Measurements from ENCODE around the gene GXYLT2.
"Not testable (repeated sequence)": the region's sequence is repeated elsewhere in the genome, so short reads cannot be mapped to it uniquely, and the experiment has no call there.

Gene GXYLT2

DNA sequence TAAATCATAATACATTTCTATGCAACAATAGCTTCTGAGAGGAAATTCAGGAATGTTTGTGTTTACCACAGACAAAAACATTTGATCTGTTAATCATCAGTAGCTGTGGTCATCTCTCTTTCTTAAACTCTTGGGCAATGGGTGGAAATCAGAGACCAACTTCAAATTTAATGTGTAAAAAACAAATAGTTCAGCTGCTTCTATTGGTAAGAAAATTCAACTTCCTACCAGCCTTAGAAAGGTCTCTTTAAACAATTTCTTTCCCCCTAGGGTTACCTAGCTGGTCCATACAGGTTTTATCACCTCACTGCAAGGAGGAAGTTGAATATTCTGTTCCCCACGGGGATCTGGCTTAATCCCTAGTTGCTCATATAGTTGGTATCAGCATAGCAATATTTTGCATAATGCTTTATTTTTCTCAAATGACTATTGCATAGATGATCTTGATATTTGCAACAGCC is 88.5 kb downstream of the GXYLT2 start:
- DNase-seq, result no peak

DNA sequence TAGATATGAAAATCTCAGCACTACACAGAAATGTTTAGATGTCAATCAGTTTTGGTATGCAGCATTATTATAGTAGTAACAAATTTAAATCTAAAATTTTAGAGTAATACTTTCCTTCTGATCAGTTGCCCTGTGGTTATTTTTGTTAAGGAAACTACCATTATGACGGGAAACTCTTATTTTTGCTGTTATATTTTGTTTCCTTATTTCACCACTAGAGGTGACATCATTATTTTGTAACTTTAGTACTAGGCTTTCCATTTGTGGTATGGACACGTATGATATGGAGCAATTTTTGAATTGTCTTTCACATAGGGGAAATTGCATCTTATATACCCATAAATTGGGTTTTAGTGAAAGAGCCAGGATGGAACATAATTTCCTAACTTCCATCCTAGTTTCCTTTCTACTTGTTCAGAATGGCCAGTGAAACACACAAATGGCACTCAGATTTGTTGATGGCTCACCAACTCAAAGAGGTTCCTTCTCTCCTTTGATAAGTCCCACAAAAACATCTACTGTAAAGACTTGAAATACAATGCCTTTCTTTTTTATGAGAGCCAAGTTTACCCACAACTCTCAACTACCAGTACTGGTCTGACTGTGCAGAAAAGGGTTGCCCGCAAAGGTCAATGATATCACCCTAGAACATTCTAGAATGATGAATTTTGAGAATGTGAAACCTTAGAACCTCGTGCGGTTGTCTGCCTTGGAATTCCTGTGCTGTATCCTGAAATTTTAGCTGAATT is 89.4 kb downstream of the GXYLT2 start:
- DNase-seq, result no peak

DNA sequence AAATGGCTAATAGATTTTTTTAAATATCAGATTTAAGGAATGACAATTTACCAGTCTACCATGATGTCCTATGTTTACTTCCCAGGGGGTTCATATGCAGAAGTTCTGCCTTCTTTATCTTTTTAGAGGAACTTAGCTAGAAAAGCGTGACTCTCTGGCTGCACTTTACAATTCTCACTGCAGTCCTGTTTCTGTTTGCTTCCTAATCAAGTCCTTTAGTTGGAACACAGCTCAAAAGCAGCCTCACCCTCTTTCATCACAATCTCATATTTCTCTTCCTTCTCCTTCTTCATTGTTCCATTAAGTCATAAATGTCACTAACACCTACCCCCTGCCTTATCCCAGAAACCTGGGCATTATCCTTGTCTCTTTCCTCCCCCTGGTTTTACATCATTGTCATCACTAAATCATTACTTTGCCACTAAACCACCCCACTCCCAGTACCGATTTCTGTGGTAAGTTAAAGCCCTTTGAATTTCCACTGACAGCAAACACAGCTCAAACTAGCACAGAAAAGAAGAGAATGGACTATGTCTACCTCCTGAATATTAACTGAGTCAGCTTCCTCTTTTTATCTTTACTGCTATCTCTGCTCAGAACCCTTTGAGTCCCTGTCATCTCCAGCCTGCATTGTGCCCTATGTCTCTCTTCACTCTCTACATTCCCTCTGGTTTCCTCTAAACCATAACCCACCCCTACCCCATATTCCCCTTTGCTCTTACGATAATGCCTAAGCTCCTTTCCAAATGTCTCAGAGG is 94.9 kb downstream of the GXYLT2 start:
- DNase-seq, result no peak

DNA sequence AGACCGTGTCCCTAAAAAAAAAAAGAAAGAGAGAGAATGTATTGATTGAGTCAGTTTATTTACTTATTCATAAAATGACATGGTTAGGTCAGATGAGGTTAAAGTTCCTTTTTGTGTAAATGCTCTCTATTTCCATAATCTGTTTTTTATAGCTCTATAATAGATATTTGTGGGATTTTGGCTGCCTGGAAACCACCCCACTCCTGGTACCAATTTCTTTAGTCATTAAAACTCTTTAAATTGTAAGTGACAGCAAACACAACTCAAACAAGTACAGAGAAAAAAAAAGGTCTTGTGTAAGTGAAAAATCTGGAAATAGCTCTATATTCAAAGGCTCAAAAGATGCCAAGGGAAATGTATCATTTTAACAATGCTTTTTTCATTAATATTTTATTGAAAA is 97.7 kb downstream of the GXYLT2 start:
- no peak for DNase-seq

DNA sequence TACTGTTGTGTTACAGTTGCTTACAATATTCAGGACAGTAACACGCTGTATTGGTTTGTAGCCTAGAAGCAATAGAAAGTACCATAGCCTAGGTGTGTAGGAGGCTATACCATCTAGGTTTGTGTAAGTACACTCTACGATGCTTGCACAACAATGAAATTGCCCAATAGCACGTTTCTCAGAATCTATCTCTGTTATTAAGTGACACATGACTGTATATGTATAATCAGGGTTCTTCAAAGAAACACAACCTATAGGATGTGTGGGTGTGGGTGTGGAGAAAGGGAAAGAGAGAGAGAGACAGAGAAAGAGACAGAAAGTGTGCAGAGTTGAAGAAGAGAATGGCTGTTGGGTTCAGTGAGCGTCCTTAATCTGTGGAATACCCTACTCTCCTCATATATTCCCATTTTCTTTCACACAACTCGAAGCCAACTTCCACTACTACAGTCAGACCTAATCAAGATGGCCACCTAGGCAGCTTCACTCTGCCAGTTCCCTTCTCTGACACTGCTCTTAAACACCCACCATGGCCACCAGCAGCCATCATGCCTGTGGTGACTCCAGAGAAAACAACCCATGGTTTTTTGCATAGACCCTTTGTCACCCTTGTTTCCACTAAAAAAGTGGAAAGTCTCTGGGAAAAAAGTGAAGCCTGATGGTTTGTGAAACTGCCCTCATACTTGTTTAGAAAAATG is 103.0 kb downstream of the GXYLT2 start:
- DNase-seq, result no peak

DNA sequence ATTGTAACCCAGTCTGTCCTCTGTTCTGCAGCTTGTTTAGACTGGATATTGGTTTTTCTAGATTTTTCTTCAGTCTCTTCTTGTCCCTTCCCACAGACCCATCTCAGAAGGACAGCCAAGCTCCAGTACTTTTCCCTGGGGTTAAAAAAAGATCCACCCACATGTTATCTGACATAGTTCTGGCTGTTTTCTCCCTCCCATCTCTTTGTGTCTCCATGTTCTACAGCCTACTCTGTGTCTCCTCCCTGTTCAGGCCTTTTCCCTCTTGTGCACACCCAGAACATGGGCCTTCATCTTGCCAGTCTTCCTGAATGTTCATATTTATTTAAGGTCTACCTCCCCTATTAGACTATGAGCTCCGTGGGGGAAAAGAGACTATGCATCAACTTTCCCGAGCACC is 103.7 kb downstream of the GXYLT2 start:
- no peak for DNase-seq

DNA sequence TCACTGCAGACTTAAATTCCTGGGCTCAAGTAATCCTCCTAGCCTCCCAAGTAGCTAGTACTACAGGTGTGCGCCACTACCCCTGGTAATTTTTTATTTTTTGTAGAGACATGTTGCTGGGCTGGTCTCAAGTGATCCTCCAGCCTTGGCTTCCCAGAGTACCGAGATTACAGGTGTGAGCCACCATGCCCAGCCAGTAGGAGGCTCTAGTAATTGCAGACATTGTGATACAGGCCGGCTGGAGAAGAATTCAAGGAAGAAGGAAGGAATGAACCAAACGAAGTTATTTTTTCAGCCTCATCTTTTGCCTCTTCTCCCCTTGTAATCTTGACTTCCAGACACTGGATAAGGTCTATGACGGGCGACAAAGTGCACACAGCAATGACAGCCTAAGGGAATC is 105.5 kb downstream of the GXYLT2 start:
- no peak for DNase-seq

DNA sequence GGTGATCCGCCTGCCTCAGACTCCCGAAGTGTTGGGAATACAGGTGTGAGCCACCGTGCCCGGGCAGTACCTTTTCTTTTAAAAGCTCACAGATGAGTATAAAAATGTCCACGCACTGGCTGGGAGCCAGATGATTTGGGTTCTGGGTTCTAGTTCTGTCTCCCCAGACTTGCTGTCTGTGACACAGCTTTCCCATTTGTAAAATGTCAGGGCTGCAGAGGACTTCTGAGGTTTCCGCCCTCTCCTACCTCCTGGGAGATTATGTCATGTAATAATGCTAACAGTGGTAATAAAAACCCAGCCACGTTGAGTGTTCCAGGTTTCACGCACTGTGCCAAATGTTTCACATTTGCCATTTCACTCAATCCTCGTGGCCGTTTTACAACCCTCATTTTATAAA is 107.5 kb downstream of the GXYLT2 start:
- no peak for DNase-seq

DNA sequence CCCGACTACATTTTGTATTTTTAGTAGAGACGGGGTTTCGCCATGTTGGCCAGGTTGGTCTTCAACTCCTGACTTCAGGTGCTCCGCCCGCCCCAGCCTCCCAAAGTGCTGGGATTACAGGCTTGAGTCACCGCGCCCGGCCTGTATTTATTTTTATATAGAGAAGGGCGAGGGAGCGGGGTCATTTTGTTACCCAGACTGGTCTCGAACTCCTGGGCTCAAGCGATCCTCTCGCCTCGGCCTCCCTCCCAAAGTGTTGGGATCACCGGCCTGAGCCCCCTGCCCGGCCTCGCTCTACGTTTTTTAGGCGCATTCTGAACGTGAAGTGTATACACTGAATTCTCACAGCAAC is 108.3 kb downstream of the GXYLT2 start:
- no peak for DNase-seq

DNA sequence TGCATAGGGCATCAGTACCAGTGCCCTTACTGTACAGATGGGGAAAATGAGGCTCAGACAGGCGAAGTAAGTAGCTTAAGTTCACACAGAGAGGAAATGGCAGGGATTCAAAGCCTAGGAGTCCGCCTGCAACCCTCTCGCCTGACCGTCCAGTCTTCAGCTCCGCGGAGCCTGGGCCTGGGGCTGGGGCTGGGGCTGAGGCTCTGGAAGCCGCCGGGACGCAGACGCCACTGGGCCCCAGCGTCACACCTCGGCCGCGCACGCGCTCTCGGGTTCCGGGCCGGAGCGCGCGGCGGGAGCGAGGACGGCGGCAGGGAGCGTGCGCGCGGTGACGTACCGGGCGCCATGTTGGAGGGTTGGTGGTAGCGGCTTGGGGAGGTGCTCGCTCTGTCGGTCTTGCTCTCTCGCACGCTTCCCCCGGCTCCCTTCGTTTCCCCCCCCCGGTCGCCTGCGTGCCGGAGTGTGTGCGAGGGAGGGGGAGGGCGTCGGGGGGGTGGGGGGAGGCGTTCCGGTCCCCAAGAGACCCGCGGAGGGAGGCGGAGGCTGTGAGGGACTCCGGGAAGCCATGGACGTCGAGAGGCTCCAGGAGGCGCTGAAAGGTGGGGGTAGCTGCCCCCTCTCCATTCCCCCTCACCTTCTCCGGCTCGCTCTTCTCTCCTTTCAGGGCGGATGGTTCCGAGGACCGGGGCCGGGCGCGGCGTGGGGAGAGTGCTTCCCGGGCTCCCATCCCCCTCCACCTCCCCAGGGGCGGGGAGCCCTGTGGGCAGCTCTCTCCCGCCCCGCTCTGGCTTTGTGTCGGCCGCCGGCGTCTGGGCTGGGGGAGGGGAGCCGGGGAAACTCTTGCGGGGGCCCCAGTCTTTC is 108.9 kb downstream of the GXYLT2 start, which contains the start of gene PPP4R2:
TSS of gene PPP4R2 (plus strand) at position 339 of the 861 bp plus-strand sequence. CDS start at position 566, 227 bp downstream.
- DNase-seq, result peak; percentile 86 to 88

DNA sequence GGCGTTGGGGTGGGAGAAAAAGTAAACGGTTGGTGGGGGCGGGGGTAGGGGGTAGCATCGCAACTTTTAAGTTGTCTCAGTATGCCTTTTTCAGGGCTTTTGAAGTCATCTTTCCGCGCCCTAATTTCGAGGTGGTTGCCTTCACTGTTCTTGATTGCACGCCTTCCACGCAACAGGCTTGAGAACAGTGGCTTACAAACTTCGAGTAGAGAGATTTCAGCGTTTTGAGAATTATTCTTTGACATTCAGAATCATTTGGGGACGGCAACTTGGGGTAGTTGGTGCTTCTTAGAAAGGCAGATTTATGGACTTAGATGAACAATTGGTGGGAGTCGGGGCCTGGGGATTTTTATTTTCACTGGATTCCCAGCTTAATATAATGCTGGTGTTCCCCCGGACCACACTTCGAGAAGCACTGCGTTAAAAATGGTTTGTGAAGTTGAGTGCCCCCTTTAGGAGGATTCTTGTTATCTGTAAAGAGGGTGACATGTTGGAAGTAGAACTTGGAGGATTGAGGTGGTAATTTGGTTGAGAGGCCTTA is 109.6 kb downstream of the GXYLT2 start:
- peak; percentile 15 to 21 for DNase-seq

DNA sequence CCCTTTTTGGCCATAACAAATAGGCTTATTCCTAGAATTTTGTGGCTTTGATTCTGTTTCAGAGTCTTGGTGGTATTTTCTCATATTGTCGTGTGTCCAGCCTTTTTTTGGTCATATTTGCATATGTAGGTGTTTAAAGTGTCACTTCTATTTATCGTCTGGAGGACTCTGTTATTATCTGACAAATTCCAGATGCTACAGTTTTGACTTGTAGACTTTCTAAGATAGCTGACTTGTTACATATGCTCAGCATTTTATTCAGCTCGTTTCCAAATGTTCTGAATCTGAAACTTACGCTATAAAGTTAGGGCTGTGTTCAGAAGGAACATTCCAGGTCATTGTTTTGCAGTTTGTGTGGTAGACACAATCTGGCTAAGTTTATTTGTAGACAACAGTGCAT is 110.6 kb downstream of the GXYLT2 start:
- DNase-seq, result no peak

DNA sequence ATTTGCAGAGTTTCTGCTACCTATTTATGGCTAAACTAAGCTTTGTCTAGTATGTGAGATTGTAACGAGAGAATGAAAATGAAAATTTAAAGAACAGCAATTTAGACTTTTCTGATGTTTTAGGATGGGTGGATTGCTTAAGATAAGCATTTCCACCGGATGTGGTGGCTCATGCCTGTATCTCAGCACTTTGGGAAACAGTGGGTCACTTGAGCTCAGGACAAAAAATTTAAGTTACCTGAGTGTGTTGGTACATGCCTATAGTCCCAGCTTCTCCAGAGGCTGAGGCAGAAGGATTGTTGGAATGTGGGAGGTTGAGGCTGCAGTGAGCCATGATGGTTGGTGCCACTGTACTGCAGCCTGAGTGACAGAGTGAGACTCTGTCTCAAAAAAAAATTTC is 112.1 kb downstream of the GXYLT2 start:
- no peak for DNase-seq

DNA sequence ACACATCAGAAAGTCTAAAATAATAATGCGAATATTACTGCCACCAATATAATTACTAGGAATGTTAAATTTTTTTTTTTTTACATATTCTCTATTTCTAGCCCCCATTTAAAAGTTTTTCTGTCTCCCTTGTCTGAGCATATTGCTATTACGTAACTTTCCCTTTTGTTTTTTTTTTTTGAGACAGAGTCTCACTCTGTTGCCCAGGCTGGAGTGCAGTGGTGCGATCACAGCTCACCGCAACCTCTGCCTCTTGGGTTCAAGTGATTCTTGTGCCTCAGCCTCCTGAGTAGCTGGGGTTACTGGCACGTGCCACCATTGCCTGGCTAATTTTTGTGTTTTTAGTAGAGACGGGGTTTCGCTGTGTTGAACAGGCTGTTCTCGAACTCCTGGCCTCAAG is 115.2 kb downstream of the GXYLT2 start:
- DNase-seq, result not testable (repeated sequence)

DNA sequence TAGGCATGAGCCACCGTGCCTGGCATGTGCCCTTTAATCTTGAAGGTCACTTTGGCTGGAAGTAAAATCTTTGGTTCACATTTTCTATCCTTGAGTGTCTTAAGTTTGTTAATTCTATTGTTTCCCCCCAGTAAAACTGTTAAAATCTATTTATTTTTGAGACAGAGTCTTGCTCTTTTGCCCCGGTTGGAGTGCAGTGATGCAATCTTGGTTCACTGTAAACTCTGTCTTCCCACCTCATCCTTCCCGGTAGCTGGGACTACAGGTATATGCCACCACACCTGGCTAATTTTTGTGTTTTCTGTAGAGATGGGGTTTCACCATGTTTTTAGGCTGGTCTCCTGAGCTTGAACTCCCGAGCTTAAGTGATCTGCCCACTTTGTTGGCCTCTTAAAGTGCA is 116.5 kb downstream of the GXYLT2 start:
- DNase-seq, result no peak

DNA sequence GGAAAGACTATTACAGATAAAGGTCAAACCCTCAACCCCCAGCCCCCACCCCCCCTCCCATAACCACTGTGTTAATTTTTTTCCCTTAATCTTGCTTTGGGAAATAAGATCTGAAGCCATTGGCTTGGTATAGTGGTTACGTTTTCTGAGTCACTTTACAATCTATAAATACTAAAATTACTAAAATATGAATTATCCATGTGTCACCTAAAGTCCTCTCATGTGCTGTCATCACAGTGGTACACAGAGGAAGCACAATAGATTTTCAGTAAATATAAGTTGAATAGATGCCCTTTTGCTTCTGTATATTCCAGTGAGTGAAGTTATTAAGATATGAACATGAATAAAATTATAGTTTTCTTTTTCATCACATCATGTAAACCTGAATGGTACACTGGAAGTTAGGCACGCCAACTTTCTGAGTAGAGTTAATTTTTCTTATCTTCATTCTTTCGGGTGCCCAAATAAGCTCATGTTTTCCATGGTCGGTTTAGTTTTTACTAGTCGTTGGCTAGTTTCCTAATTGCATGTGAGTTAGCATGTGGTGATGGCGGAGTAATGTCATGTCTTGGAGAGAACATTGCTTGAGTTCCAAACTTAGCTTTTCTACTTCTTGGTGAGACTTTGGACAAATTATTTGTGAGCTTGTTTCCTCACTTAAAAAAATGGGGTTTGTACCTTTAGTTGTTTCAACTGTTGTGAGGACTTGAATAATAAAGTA is 120.3 kb downstream of the GXYLT2 start:
- no peak for DNase-seq

DNA sequence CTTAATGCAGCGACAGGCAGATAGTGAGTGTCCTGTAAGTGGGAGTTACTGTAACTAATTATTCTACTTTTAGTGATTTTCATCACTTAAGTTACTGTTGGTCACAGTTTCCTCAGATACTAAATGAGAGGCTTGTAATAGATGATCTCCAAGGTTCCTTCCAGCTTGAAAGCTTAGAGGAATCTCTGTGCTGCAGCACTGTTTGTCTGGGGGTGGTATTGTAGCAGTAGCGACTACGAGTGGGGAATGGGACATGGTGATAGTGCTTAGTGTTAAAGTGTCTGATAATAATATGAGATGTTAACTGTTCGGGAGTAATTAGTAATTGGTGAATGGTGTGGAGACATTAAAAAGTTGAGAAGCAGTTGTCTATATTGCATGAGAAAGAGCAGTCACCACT is 121.2 kb downstream of the GXYLT2 start:
- DNase-seq, result no peak

DNA sequence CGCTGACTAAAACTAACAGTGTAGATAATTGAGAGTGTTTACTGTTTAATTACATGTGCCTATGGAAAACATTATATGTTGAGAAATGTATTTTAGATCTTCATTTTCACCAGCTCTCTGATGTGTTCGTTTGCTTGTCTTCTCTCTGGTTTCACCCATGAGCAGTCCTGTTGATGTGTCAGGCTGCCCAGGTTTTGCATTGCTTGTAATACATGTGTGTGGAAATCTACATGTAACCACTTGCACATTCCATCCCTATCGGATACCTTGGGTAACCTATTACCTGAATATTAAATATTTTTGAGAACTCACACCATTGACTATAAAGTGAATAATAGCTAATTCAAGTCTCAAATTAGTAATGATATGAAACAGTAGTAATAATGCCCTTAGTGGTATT is 121.9 kb downstream of the GXYLT2 start:
- DNase-seq, result no peak

DNA sequence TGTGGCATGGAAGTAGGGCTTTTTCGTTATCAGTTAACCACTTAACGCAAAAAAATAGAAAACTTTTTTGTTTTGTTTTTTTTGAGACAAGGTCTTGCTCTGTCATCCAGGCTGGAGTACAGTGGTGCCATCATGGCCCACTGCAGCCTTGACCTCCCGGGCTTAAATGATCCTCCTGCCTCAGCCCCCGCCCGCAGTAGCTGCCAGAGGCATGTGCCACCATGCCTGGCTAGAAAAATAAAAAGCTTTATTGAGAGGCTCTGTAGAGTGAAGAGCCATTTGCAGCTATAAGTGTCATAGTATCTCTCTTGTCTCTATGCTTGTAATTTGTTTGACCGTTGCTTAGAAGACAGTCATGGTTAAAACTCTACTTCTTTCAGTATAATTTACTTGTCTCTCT is 122.3 kb downstream of the GXYLT2 start:
- no peak for DNase-seq

DNA sequence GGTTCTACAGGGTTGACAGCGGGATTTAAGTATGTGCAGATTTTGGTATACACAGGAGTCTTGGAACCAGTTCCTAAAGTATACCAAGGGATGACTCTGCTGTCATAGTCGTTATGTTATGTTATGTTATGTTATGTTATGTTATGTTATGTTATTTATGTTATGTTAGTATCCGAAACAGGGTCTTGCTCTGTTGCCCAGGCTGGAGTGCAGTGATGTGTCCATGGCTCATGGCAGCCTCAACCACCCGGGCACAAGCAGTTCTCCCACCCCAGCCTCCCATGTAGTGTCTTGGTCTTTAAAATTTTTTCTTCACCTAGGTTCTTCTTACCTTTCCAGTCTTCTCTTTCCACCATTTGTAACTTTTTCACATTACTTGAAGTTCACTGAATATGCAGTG is 130.5 kb downstream of the GXYLT2 start:
- DNase-seq, result no peak

DNA sequence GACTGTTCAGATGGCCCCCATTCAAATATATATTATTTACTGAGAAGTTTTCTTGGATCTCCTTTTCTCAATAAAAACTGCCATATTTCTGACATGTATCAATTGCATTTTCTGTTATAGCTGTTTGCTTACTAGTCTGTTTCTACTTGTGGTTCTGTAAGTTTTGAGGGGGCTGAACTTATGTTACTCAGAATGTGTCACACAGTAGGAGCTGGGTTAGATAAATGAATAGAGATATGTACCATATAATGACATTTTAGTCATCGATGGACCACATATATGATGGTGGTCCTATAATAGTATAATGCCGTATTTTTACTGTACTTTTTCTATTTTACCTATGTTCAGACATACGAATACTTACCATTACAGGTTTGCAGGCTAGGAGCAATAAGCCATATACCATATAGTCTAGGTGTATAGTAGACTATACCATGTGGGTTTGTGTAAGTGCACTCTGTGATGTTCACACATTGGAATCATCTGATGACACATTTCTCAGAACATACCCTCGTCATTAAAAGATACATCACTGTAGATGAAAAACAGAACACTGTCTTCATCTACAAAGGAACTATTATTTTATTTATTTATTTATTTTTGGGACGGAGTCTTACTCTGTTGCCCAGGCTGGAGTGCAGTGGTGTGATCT is 131.1 kb downstream of the GXYLT2 start:
- DNase-seq, result no peak

Measured in activated CD4-positive, alpha-beta T cell treated with anti-CD3 and anti-CD28 coated beads, Interleukin-2, amount 50 U/mL, for 4 hours (primary cell).